Retina (tissue), 1 donor: ENCODE measurements around the gene NCAPD3.
A peak's percentile ranks its signal among the peaks of the same experiment; 100 is the strongest.

Source experiments
- DNase-seq: peaks from one replicate; pipeline ENCODE4 v3.0.0-alpha.2; 2016

The NCAPD3 gene

GRCh38 chr11:134253188-134253993, 29.6 kb upstream of the NCAPD3 start, which contains the start of the genes ACAD8 and THYN1:
TSS of gene ACAD8 (plus strand) at chr11:134253568. CDS start at chr11:134253601, 33 bp downstream.
TSS of gene THYN1 (minus strand) at chr11:134253352. CDS start at chr11:134252882, 470 bp downstream.
- peak; percentile 98 for DNase-seq

GRCh38 chr11:134252346-134253187, 28.8 kb upstream of the NCAPD3 start:
- DNase-seq, result no peak

DNA sequence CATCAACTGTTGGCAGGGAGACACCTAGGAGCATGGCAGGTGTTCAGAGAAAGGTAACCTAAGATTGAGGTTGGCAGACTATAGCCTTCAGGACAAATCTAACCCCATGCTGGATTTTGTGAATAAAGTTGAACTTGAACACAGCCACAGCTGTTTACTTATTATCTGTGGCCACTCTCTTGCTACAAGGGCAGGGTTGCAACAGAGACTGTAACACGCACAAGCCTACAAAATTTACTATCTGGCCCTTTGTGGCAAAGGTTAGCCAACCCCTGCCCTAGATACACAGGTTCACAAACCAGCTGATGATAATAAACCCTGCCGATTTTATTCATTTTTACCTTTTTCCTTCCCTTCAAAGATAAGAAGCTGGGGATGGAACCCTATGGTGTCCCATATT, 26.9 kb upstream of the NCAPD3 start:
- DNase-seq, result no peak

DNA sequence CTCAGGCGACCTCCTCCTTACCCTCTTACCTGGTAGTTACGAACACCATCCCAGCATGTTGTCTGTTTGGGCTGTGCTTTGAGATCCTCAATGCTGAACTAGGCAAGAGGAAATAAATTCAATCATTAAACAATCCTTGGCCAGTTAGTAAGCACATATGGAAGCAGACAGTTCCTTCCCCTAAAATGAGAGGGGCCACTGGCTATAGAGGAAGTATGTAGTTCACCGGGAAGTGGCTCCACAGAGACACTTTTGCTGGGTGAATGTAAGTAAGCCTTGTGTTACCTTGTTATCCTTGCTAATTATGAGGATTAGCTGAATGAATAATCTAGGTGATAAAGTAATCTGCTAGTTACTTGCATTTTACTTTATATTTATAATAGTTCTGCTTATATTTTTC, 26.5 kb upstream of the NCAPD3 start:
- no peak for DNase-seq

DNA sequence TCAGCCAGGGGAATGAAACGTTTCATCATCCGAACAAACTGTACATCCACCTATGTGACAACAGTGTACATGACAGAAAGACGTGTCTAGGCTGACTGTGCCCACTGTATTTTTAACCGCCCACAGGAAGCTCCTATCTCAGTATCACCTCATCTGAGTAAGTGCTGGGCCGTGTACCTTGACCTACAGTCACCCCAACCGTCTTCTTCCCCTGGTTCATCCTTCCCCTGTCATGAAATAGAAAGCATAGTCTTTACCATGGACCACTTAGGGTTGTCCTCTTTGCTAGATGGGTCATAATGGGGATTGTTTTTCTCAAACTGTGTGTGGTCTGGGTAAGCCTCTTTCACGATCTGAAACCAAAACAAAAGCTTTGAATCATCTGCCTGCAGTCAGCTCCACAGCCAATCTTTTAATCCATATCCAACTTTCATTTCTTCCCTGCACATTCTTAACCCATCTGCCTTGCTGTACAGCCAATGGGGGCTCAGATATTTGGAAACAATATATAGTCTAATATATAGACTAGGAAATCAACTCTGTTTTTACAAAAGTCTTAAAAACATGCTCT, 25.2 kb upstream of the NCAPD3 start:
- DNase-seq, result no peak

GRCh38 chr11:134246678-134247077, 22.9 kb upstream of the NCAPD3 start:
- no peak for DNase-seq

DNA sequence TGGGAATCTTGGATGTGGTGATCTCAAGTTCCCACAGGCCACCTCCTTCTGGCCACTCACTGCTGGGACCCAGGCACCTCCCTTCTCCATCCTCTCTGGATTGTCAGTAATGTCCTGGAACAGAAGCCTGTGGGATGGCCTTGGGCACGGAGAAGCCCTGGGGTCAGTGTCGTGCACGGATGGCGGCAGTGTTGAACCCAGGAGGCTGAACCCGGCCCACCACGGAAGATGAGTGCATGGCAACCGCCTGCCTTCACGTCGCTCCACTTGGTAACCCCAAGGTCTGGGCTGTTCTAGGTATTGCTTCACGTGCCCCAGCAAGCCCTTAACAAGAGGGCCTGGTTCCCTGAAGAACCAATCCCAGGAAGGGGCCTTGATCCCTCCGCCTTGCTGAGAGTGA, 22.3 kb upstream of the NCAPD3 start:
- DNase-seq, result no peak

DNA sequence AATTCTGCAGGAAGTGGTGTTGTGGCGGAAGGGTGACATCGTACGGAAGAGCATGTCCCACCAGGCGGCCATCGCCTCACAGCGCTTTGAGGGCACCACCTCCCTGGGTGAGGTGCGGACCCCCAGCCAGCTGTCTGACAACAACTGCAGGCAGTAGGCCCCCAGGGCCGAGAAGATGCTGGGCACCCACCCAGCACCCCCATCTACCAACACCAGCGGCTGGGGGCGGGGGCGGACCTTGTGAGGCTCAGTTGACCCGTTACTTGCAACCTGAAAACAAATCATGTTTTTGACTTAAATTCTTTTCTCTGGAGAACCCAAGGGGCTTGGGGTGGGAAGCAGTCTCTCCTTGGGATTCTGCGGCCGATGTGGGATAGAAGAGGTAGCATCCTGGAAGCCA, 21.7 kb upstream of the NCAPD3 start:
- DNase-seq, result no peak

- no peak for DNase-seq
Observed at GRCh38 chr11:134244593-134244992, 20.8 kb upstream of the NCAPD3 start.

DNA sequence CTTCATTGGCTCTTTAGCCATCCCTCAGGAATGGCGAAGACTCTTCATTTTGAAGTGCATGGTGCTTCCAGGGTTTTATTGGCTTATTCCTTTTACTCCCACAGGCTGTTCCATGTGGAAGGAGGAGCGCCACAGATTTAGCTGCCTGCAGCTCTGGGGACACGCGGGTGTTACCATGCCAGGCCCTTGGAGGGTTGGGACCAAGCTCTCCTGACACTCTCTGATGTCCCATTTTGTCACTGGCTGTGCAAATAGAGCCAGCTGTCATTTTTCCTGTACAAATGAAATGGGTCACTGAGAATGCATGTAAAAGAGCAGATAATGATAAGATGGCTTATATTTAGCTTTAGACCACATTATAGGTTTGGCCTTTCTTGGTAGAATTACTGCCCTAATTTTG, 20.1 kb upstream of the NCAPD3 start:
- no peak for DNase-seq

- DNase-seq, result no peak
Observed at GRCh38 chr11:134242376-134242775, 18.6 kb upstream of the NCAPD3 start.

DNA sequence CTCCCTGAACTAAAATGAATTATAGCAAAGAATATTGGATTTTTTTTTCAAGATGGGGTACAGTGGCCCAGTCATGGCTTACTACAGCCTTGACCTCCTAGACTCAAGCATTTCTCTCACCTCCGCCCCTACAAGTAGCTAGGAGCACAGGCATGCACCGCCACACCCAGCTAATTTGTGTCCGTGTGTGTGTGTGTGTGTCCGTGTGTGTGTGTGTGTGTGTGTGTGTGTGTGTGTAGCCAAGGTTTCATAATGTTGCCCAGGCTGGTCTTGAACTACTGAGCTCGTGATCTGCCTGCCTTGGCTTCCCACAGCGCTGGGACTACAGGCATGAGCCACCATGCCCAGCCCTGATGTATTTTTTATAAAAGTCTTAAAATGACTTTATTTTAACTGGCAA, 16.8 kb upstream of the NCAPD3 start:
- no peak for DNase-seq

GRCh38 chr11:134238956-134239355, 15.2 kb upstream of the NCAPD3 start:
- no peak for DNase-seq

DNA sequence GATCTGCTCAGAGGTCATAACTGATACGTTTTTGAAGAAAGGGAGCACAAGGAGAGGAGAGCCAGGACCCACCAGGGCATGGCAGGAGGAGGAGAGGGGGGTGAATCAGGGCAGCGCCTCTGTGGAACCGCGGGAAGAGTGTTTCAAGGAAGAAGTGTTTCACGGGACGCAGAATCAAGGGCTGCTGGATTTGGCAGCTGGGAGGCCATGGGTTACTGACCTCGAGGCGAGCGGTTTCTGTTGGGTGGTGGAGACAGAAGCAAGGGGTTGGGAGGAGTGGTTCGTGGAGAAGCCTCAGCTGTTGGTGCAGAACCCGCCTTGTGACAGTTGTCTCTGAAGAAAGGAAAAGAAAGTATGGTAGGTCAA, 13.8 kb upstream of the NCAPD3 start:
- no peak for DNase-seq

GRCh38 chr11:134236834-134237556, 13.2 kb upstream of the NCAPD3 start:
- no peak for DNase-seq

DNA sequence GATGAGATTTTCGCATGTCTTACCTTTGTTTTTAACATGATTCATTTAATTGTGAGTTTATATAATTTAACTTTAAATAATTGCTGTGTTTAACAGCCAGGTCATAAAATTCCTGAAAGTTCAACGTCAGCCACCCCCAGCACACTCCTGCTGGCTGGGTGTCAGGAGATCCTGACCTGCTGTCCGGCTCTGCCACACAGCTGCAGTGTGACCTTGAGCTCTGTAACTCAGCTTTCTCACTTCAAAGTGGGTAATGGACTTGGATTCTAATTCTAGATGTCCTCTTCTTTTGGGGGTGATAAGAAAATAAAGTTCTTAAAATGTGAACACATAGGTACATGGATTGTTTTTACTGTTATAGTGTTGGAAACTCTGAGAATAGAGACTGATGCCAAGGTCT, 11.6 kb upstream of the NCAPD3 start:
- DNase-seq, result no peak

DNA sequence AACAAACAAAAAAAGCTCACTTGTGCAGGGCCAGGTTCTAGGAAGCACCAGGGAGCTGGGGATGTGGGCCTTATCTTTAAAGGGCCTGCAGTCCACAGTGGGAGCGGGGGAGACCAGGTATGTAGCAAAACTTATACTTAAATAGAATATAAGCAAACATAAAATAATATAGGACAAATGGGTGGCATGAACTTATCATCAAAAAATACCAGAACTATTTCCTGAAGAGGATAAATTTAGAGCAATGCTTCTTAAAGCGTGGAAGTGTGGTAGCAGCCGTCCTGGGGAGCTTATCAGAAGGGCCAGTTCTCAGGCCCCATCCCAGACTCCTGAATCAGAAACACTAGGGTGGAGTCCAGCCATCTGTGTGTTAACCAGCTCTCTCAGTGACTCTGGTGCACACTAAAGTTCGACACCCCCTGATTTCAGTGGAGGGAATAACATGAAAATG, 10.0 kb upstream of the NCAPD3 start:
- no peak for DNase-seq

DNA sequence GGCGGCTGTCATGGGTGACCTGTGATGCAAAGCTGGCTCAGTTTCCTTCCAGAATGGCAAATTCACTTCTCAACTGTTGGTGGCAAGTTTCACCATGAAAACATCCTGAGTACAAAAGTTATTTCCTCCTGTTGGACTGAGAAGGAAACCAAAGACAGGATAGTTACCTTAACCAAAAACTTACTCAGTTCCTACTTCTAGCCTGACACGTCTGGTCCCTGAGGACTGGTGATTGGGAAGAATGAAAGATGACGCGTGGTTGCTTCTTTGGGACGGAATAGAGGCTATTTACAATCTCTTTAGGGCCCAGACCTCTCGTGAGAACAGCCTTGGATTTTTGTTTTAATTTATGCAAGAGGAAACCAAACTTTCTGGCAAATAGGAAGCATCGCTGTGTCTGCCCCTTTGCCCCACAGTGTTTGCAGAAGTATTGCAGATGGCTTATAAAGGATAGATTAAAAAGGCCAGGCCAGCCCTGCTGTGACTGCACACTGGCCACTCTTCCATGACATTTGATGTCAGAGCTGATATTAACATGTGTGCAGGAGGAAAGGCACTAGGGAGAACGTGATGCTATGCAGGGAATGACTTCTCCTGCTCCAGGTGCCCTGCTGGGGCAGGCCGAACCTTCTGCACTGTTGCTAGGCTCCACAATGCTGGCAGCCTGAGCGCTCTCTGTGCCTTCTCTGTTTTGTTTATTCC, 8.3 kb upstream of the NCAPD3 start:
- no peak for DNase-seq

- no peak for DNase-seq
Observed at GRCh38 chr11:134230339-134230738, 6.6 kb upstream of the NCAPD3 start.

DNA sequence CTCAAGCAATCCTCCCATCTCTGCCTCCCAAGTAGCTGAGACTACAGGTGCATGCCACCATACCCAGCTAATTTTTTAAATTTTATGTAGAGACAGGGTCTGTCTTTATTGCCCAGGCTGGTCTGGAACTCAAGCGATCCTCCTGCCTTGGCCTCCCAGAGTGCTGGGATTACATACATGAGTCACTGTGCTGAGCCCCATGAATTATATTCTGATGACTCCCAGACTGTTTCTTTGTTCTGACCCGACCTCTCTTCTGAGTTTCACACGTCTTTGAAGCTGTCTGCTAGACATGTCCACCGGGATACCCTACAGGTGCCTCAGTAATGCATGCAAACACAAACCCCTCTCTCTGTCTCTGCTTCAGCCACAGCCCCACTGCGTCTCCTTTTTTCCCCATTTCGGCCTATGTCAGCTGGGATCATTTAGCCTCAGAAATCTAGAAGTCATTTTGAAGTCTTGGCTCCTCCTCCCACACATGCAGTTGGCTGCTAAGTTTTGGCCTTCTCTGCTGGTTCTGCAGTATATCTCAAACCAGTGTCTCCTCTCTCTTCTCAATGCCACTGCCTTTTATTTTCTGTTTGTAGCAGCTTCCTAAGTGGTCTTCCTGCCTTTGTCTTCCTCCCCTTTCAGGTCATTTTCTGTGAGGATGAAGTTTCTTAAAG, 5.5 kb upstream of the NCAPD3 start:
- DNase-seq, result no peak

- DNase-seq, result no peak
Observed at GRCh38 chr11:134228625-134229024, 4.9 kb upstream of the NCAPD3 start.
